ENCODE data around the gene TMEM94.

The TMEM94 gene

DNA sequence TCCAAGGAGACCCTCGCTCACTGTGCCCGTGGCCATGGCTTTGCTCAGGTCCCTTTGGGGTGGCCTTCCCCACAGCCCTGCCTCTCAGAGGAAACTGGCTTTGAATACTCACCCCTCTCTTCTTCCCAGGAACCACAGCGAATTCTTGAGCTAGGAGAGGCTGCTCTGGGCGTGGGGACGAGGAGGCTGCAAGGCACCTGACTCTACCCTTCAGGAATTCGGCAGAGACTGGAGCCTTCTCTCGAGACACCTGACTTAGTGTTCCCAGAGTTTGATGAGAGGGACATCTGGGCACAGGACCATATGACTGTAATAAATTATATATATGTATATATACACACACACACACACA lies 75.3 kb downstream of the TMEM94 start:
- no peak for DNase-seq

DNA sequence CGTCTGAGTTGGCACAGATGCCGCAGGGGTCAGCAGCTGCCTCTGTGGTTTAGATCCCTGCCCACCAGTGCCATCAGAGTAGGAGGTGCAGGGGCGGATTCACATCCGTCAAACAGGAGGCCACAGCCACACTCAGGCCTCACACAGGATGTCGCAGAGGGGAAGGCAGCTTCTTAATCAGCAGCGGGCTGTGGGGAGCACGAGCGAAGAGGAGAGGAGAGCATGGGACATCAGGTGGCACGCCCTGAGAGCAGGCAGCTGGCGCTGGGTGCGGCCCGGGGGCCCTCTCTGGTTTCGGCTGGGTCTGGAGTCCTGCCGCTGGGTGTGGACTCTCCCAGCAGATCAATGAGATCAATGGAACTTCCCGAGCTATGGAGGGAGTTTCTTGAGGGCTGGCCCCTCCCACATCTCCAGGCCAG lies 78.7 kb downstream of the TMEM94 start:
- no peak for DNase-seq

- no peak for DNase-seq
These were observed 79.4 kb downstream of the TMEM94 start for GRCh38 chr17:75535871-75536270.

- DNase-seq, result no peak
These were observed 79.9 kb downstream of the TMEM94 start for GRCh38 chr17:75536366-75536765.

DNA sequence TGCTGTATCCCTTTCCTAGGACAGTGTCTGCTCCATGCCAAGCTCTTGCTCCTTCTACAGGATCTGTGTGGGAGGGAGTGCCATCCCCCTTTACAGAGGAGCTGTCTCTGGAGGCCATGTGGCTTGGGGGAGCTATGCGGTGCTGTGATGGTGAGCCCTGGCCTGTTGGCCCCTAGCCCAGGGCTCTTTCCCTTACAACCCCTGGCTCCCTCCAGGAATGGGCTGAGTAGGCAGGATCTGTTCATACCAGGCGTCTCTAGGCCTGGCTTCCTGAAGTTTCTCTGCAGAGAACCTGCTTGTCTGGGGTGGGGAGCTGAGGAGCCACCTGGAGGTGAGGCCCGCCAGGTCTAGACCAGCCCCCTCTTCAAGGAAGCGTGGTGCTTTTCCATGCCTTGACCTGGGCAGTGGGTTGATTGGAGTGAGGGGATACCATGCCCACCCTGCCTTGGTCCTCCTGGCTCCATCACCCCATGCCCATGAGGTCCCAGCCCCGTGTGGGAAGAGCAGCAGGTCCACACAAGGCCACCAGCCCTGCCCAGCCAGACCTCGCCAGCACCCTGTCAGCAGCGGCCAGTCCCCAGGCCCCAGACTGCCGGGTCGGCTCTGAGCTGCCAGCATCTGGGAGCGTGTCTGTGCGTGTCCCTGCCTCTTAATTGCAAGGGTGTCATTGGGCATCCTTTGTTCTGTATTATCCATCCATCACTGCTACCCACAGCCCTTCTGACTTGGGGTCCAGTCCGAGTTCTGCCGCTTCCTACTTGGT lies 83.7 kb downstream of the TMEM94 start:
- DNase-seq, result no peak

DNA sequence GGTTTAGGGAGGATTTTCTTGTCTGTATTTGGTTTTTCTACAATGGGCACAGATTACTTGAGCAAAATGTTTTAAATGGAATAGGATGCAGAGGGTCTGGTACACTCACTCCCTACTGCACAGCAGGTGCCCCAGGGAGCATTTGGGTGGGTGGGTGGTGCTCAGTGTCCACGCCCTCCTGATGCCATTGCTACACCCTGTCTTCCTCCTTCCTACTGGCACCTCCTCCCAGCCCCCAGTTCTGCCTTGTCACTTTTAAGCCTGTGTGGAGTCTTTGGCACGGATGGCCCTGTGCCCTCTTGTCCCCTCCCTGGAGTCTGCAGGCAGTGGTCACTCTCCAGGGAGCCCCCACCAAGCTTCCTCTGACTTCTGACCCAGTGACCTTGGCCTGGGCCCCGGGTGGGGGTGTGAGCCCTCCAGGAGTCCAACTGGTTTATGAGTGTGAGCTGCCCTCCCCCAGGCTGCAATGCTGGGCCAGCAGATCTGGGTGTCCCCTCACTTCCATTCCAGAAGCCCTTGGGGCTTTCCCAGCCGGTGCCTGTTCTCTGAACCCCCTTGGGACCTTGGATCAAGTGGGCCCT lies 84.6 kb downstream of the TMEM94 start:
- no peak for DNase-seq

- no peak for DNase-seq
These were observed 85.8 kb downstream of the TMEM94 start for GRCh38 chr17:75542229-75542628.

DNA sequence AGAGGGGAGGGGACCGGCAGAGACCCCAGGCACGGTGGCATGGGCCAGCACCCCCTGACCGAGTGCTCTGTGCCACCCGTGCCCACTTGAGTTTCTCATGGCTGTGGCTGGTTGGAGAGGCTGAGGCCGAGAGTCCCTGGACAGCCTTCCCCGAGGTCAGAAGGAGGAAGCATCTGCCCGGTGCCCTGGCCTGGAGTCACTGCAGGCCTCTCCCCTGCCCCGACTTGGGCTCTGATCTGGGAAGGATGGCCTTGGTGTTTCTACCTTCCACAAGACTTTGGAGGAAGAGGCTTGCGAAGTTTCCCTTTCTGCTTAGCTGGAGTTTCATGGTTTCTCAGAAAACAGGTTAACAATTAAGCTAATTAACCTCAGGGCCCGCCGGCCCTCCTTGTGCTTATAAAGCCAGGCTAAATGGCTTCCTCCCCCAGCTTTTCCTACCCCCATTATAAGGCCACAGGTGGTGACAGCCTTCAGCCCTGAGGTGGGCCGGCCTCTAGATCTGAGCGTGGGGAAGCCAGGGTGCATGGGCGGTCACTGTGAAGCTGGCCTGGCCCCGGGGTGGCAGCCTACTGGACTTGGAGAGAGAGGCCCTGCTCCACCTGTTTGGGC lies 86.4 kb downstream of the TMEM94 start:
- no peak for DNase-seq

DNA sequence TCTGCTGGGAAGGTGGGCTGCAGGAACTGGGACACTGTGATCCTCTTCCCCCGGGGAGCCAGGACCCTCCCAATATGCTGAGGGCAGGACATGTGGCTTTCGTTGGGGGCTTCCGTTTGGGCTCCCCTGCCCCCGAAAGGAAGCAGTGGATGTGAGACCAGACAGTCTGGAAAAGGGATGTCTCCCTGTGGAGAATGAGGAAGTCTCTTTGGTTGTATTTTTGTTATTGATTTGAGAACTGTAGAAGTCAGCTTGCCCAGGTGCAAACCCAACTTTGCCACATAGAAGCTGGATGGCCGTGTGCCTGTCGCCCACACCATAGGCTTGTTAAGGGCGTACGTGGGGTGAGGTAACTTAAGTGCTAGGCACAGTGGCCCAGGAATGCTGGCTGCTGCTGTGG lies 87.8 kb downstream of the TMEM94 start:
- DNase-seq, result no peak

- no peak for DNase-seq
These were observed 89.7 kb downstream of the TMEM94 start for GRCh38 chr17:75546181-75546580.

DNA sequence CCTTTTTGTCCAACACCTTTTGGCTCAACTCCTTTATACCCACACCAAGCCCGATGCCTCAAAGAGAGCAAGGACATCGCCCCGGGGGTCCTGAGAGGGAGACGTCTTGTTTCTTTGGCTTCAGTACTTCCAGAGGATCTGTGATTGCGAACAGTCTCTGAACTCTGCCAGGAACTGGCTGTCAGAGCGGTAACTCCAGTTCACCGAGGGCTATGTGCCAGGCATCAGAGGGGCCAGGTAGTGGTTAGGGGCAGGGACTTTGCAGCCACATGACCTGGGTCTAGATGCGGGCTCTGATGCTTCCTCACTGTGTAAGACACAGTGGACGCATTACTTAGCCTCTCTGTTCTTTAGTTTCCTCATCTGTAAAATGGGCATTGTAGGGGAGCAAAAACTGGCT lies 90.7 kb downstream of the TMEM94 start:
- DNase-seq, result no peak

GRCh38 chr17:75548813-75549212 lies 92.4 kb downstream of the TMEM94 start:
- DNase-seq, result no peak
